SK-N-SH treated with all-trans-retinoic acid at 6 μM for 48 hours (cell line): ENCODE data around the gene SYNGR1.
"Not testable (repeated sequence)": the region's sequence is repeated elsewhere in the genome, so short reads cannot be mapped to it uniquely, and the experiment has no call there.

Experiments used
- ARNTL ChIP-seq: fragments of 450-650 bp; formaldehyde crosslinking; IDR thresholded peaks from 2 replicates; pipeline ENCODE4 v1.5.0; 2020; ENCODE audit warnings: low read depth, mild to moderate bottlenecking, moderate library complexity, borderline replicate concordance
- CSDC2 ChIP-seq: fragments of 250-450 bp; sonication (Bioruptor Pico); IDR thresholded peaks from 2 replicates; pipeline ENCODE4 v1.5.0; 2020; ENCODE audit warnings: mild to moderate bottlenecking, moderate library complexity
- ESRRG ChIP-seq: fragments of 250-450 bp; sonication (Bioruptor Pico); IDR thresholded peaks from 2 replicates; pipeline ENCODE4 v1.6.1; 2021; ENCODE audit warnings: mild to moderate bottlenecking
- ISL1 ChIP-seq: fragments of 250-450 bp; sonication (Bioruptor Pico); IDR thresholded peaks from 2 replicates; pipeline ENCODE4 v2.1.2; 2022; ENCODE audit warnings: mild to moderate bottlenecking, moderate library complexity
- OSR1 ChIP-seq: fragments of 250-450 bp; sonication (Bioruptor Pico); IDR thresholded peaks from 2 replicates; pipeline ENCODE4 v1.8.0; 2022; ENCODE audit warnings: moderate library complexity, mild to moderate bottlenecking, inconsistent platforms
- RARB ChIP-seq: fragments of 250-450 bp; sonication (Bioruptor Pico); IDR thresholded peaks from 2 replicates; pipeline ENCODE4 v1.8.0; 2021; ENCODE audit warnings: mild to moderate bottlenecking, moderate library complexity
- SNAI2 ChIP-seq: fragments of 250-450 bp; sonication (Bioruptor Pico); IDR thresholded peaks from 2 replicates; pipeline ENCODE4 v1.5.0; 2020; ENCODE audit warnings: mild to moderate bottlenecking, moderate library complexity
- ZFP3 ChIP-seq: fragments of 250-450 bp; sonication (Bioruptor Pico); IDR thresholded peaks from 2 replicates; pipeline ENCODE4 v1.5.0; 2020; ENCODE audit warnings: mild to moderate bottlenecking, moderate library complexity
- ZFP30 ChIP-seq: fragments of 450-650 bp; formaldehyde crosslinking; IDR thresholded peaks from 2 replicates; pipeline ENCODE4 v1.5.0; 2022; ENCODE audit warnings: mild to moderate bottlenecking, moderate library complexity
- TF ChIP-seq, protein P1 (sequence below): fragments of 250-450 bp; sonication (Bioruptor Pico); IDR thresholded peaks from 2 replicates; pipeline ENCODE4 v1.8.0; 2020; ENCODE audit warnings: mild to moderate bottlenecking, moderate library complexity, borderline replicate concordance
- TF ChIP-seq, protein P2 (sequence below): fragments of 250-450 bp; sonication (Bioruptor Pico); IDR thresholded peaks from 2 replicates; pipeline ENCODE4 v1.5.1; 2020; ENCODE audit warnings: low read depth, mild to moderate bottlenecking, moderate library complexity
- TF ChIP-seq, protein P3 (sequence below): fragments of 250-450 bp; sonication (Bioruptor Pico); IDR thresholded peaks from 2 replicates; pipeline ENCODE4 v1.8.0; 2021; ENCODE audit warnings: low read depth, mild to moderate bottlenecking, moderate library complexity, borderline replicate concordance

DNA sequence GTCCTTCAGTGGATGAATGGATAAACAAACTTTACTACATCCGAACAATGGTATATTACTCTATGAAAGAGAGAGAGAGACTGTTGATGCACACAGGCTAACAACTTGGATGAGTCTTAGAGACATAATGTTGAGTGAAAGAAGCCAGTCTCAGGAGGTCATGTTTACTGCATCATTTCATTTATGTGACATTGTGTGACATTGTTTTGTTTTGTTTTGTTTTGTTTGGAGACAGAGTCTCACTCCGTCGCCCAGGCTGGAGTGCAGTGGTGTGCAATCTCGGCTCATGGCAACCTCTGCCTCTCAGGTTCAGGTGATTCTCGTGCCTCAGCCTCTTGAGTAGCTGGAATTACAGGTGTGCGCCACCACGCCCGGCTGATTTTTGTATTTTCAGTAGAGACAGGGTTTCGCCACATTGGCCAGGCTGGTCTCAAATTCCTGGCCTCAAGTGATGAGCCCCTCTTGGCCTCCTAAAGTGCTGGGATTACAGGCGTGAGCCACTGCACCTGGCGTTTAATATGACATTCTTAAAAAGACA is 62.1 kb downstream of the SYNGR1 start:
- TF ChIP-seq ESRRG (CRISPR knock-in tag); OSR1 (CRISPR knock-in tag); ZFP30 (CRISPR knock-in tag); RARB; CSDC2 (CRISPR knock-in tag); SNAI2 (CRISPR knock-in tag); ZFP3 (CRISPR knock-in tag); ISL1 (CRISPR knock-in tag); ARNTL (CRISPR knock-in tag): not testable (repeated sequence)
- TF ChIP-seq, protein P1, sequence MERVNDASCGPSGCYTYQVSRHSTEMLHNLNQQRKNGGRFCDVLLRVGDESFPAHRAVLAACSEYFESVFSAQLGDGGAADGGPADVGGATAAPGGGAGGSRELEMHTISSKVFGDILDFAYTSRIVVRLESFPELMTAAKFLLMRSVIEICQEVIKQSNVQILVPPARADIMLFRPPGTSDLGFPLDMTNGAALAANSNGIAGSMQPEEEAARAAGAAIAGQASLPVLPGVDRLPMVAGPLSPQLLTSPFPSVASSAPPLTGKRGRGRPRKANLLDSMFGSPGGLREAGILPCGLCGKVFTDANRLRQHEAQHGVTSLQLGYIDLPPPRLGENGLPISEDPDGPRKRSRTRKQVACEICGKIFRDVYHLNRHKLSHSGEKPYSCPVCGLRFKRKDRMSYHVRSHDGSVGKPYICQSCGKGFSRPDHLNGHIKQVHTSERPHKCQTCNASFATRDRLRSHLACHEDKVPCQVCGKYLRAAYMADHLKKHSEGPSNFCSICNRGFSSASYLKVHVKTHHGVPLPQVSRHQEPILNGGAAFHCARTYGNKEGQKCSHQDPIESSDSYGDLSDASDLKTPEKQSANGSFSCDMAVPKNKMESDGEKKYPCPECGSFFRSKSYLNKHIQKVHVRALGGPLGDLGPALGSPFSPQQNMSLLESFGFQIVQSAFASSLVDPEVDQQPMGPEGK (CRISPR knock-in tag) = not testable (repeated sequence)
- TF ChIP-seq, protein P2, sequence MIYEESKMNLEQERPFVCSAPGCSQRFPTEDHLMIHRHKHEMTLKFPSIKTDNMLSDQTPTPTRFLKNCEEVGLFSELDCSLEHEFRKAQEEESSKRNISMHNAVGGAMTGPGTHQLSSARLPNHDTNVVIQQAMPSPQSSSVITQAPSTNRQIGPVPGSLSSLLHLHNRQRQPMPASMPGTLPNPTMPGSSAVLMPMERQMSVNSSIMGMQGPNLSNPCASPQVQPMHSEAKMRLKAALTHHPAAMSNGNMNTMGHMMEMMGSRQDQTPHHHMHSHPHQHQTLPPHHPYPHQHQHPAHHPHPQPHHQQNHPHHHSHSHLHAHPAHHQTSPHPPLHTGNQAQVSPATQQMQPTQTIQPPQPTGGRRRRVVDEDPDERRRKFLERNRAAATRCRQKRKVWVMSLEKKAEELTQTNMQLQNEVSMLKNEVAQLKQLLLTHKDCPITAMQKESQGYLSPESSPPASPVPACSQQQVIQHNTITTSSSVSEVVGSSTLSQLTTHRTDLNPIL (CRISPR knock-in tag) = not testable (repeated sequence)
- TF ChIP-seq, protein P3, sequence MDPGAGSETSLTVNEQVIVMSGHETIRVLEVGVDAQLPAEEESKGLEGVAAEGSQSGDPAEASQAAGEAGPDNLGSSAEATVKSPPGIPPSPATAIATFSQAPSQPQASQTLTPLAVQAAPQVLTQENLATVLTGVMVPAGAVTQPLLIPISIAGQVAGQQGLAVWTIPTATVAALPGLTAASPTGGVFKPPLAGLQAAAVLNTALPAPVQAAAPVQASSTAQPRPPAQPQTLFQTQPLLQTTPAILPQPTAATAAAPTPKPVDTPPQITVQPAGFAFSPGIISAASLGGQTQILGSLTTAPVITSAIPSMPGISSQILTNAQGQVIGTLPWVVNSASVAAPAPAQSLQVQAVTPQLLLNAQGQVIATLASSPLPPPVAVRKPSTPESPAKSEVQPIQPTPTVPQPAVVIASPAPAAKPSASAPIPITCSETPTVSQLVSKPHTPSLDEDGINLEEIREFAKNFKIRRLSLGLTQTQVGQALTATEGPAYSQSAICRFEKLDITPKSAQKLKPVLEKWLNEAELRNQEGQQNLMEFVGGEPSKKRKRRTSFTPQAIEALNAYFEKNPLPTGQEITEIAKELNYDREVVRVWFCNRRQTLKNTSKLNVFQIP = not testable (repeated sequence)
